ENCODE measurements around the gene CEP170B. TPM values are rescaled to one million over a fixed set of nuclear protein-coding genes. Genes with fewer than 3 reads are reported as not detected.
"Not testable (repeated sequence)": the region's sequence is repeated elsewhere in the genome, so short reads cannot be mapped to it uniquely, and the experiment has no call there.

Gene CEP170B
- total RNA-seq, 1 donor, result 1.0 TPM

GRCh38 chr14:104830781-104831180 lies 34.3 kb upstream of the CEP170B start:
- Histone ChIP-seq H3K4me1 (ENCODE audit: insufficient read depth, low read length) (peaks cover 15% of the 10 kb centered on the region), H3K27me3 (ENCODE audit: insufficient read depth, low read length) (peaks cover 5% of the 10 kb centered on the region), H3K9me3 (ENCODE audit: low read depth, low read length) (no peaks in the 10 kb centered on the region), H3K4me3 (ENCODE audit: low read length) (no peak overlapping the region)

GRCh38 chr14:104836171-104836935 lies 28.7 kb upstream of the CEP170B start:
- H3K4me1 ChIP-seq (ENCODE audit: insufficient read depth, low read length); H3K4me3 ChIP-seq (ENCODE audit: low read length); H3K9me3 ChIP-seq (ENCODE audit: low read depth, low read length); H3K27me3 ChIP-seq (ENCODE audit: insufficient read depth, low read length): not testable (repeated sequence)

- Histone ChIP-seq H3K9me3 (ENCODE audit: low read depth, low read length) (no peaks in the 10 kb centered on the region), H3K27me3 (ENCODE audit: insufficient read depth, low read length) (peaks cover 53% of the 10 kb centered on the region), H3K4me3 (ENCODE audit: low read length) (no peak overlapping the region), H3K4me1 (ENCODE audit: insufficient read depth, low read length) (peaks cover 6% of the 10 kb centered on the region)
These were observed 23.3 kb upstream of the CEP170B start for GRCh38 chr14:104841730-104842129.

- Histone ChIP-seq H3K27me3 (ENCODE audit: insufficient read depth, low read length) (peaks cover 53% of the 10 kb centered on the region), H3K4me3 (ENCODE audit: low read length) (no peak overlapping the region), H3K4me1 (ENCODE audit: insufficient read depth, low read length) (peaks cover 6% of the 10 kb centered on the region), H3K9me3 (ENCODE audit: low read depth, low read length) (no peaks in the 10 kb centered on the region)
These were observed 22.1 kb upstream of the CEP170B start for GRCh38 chr14:104843006-104843405.

GRCh38 chr14:104843442-104844305 lies 21.4 kb upstream of the CEP170B start:
- no peak overlapping the region for H3K4me3 ChIP-seq (ENCODE audit: low read length)
- no peaks in the 10 kb centered on the region for H3K9me3 ChIP-seq (ENCODE audit: low read depth, low read length)
- peaks cover 6% of the 10 kb centered on the region for H3K4me1 ChIP-seq (ENCODE audit: insufficient read depth, low read length)
- peaks cover 53% of the 10 kb centered on the region for H3K27me3 ChIP-seq (ENCODE audit: insufficient read depth, low read length)

GRCh38 chr14:104844306-104845032 lies 20.6 kb upstream of the CEP170B start:
- H3K9me3 ChIP-seq (ENCODE audit: low read depth, low read length), result no peaks in the 10 kb centered on the region
- peaks cover 53% of the 10 kb centered on the region for H3K27me3 ChIP-seq (ENCODE audit: insufficient read depth, low read length)
- peaks cover 6% of the 10 kb centered on the region for H3K4me1 ChIP-seq (ENCODE audit: insufficient read depth, low read length)
- H3K4me3 ChIP-seq (ENCODE audit: low read length), result no peak overlapping the region

- H3K27me3 ChIP-seq (ENCODE audit: insufficient read depth, low read length), result peaks cover 53% of the 10 kb centered on the region
- H3K9me3 ChIP-seq (ENCODE audit: low read depth, low read length), result no peaks in the 10 kb centered on the region
- H3K4me3 ChIP-seq (ENCODE audit: low read length), result no peak overlapping the region
- H3K4me1 ChIP-seq (ENCODE audit: insufficient read depth, low read length), result peaks cover 6% of the 10 kb centered on the region
These were observed 19.9 kb upstream of the CEP170B start for GRCh38 chr14:104845033-104845666.

GRCh38 chr14:104845834-104846441 lies 19.1 kb upstream of the CEP170B start:
- peaks cover 53% of the 10 kb centered on the region for H3K27me3 ChIP-seq (ENCODE audit: insufficient read depth, low read length)
- no peak overlapping the region for H3K4me3 ChIP-seq (ENCODE audit: low read length)
- H3K9me3 ChIP-seq (ENCODE audit: low read depth, low read length), result no peaks in the 10 kb centered on the region
- peaks cover 6% of the 10 kb centered on the region for H3K4me1 ChIP-seq (ENCODE audit: insufficient read depth, low read length)

- no peaks in the 10 kb centered on the region for H3K9me3 ChIP-seq (ENCODE audit: low read depth, low read length)
- H3K27me3 ChIP-seq (ENCODE audit: insufficient read depth, low read length), result no peaks in the 10 kb centered on the region
- H3K4me1 ChIP-seq (ENCODE audit: insufficient read depth, low read length), result no peaks in the 10 kb centered on the region
- no peak overlapping the region for H3K4me3 ChIP-seq (ENCODE audit: low read length)
These were observed 12.8 kb upstream of the CEP170B start for GRCh38 chr14:104852280-104852663.

- Histone ChIP-seq H3K9me3 (ENCODE audit: low read depth, low read length) (no peaks in the 10 kb centered on the region), H3K4me1 (ENCODE audit: insufficient read depth, low read length) (no peaks in the 10 kb centered on the region), H3K27me3 (ENCODE audit: insufficient read depth, low read length) (no peaks in the 10 kb centered on the region), H3K4me3 (ENCODE audit: low read length) (no peak overlapping the region)
These were observed 9.5 kb upstream of the CEP170B start for GRCh38 chr14:104855532-104856090.

GRCh38 chr14:104856157-104856868 lies 8.8 kb upstream of the CEP170B start:
- Histone ChIP-seq H3K27me3 (ENCODE audit: insufficient read depth, low read length) (no peaks in the 10 kb centered on the region), H3K4me3 (ENCODE audit: low read length) (no peak overlapping the region), H3K4me1 (ENCODE audit: insufficient read depth, low read length) (no peaks in the 10 kb centered on the region), H3K9me3 (ENCODE audit: low read depth, low read length) (no peaks in the 10 kb centered on the region)

GRCh38 chr14:104856869-104857860 lies 7.9 kb upstream of the CEP170B start:
- Histone ChIP-seq H3K4me1 (ENCODE audit: insufficient read depth, low read length) (no peaks in the 10 kb centered on the region), H3K4me3 (ENCODE audit: low read length) (no peak overlapping the region), H3K27me3 (ENCODE audit: insufficient read depth, low read length) (no peaks in the 10 kb centered on the region), H3K9me3 (ENCODE audit: low read depth, low read length) (no peaks in the 10 kb centered on the region)

- not testable (repeated sequence) for H3K4me3 ChIP-seq (ENCODE audit: low read length); H3K27me3 ChIP-seq (ENCODE audit: insufficient read depth, low read length); H3K9me3 ChIP-seq (ENCODE audit: low read depth, low read length); H3K4me1 ChIP-seq (ENCODE audit: insufficient read depth, low read length)
These were observed 7.1 kb upstream of the CEP170B start for GRCh38 chr14:104857931-104858330.

Measured in mononuclear cell (primary cell).